GM23248 (cell line): ENCODE results near the gene L3MBTL2.

Experiments
- EZH2 ChIP-seq: fragments of 200-600 bp; sonication (generic); IDR thresholded peaks from 2 replicates; pipeline ENCODE4 v1.6.1; 2018; ENCODE audit warnings: antibody characterized with exemption, mild to moderate bottlenecking; ENCODE audit not compliant: insufficient read depth, poor library complexity, severe bottlenecking
- EZH2phosphoT487 ChIP-seq: fragments of 200-600 bp; sonication (generic); IDR thresholded peaks from 2 replicates; pipeline ENCODE4 v1.6.1; 2018; ENCODE audit warnings: antibody characterized with exemption, moderate library complexity, mild to moderate bottlenecking, low read depth; ENCODE audit not compliant: insufficient read depth

- no peak for TF ChIP-seq EZH2
- TF ChIP-seq EZH2phosphoT487: no peak
Measured at GRCh38 chr22:41177040-41177621, 28.0 kb upstream of the L3MBTL2 start.
